Mucosa of stomach (tissue), 1 donor: ENCODE data around the gene VPS72.
A peak's percentile ranks its signal among the peaks of the same experiment; 100 is the strongest.
"Not testable (repeated sequence)": the region's sequence is repeated elsewhere in the genome, so short reads cannot be mapped to it uniquely, and the experiment has no call there.

ENCODE experiments used
- H3K27me3 ChIP-seq: one replicate; pipeline ENCODE4 v1.7.0; 2013; ENCODE audit warnings: mild to moderate bottlenecking, low read length; ENCODE audit not compliant: control insufficient read depth, insufficient read depth
- H3K36me3 ChIP-seq: one replicate; pipeline ENCODE4 v1.7.0; 2013; ENCODE audit warnings: low read length; ENCODE audit not compliant: control insufficient read depth, insufficient read depth
- H3K4me1 ChIP-seq: one replicate; pipeline ENCODE4 v1.7.0; 2013; ENCODE audit warnings: mild to moderate bottlenecking, low read length; ENCODE audit not compliant: control insufficient read depth, insufficient read depth
- H3K4me3 ChIP-seq: one replicate; pipeline ENCODE4 v1.7.0; 2013; ENCODE audit warnings: low read length
- H3K9ac ChIP-seq: one replicate; pipeline ENCODE4 v1.7.0; 2013; ENCODE audit warnings: mild to moderate bottlenecking, low read length, moderate library complexity
- H3K9me3 ChIP-seq: one replicate; pipeline ENCODE4 v1.7.0; 2013; ENCODE audit warnings: mild to moderate bottlenecking, low read length, moderate library complexity; ENCODE audit not compliant: control insufficient read depth
- donor health status: Pancreatic carcinoma.

VPS72 gene

GRCh38 chr1:151189637-151190445, at the start of gene VPS72:
Gene VPS72, minus strand, starts transcription at chr1:151190197. Its CDS starts 76 bp downstream, at chr1:151190121.
- Histone ChIP-seq H3K4me1 (peaks cover 6% of the 10 kb centered on the region), H3K27me3 (no peaks in the 10 kb centered on the region), H3K4me3 (peak within 1 kb of the TSS; percentile 91), H3K36me3 (no peaks in the 10 kb centered on the region), H3K9me3 (no peaks in the 10 kb centered on the region), H3K9ac (peak within 1 kb of the TSS; percentile 97)

GRCh38 chr1:151238467-151238739, 48.4 kb upstream of the VPS72 start:
- no peaks in the 10 kb centered on the region for H3K9me3 ChIP-seq
- H3K9ac ChIP-seq: no peak overlapping the region
- H3K4me1 ChIP-seq: no peaks in the 10 kb centered on the region
- H3K36me3 ChIP-seq: peaks cover 1% of the 10 kb centered on the region
- no peak overlapping the region for H3K4me3 ChIP-seq
- H3K27me3 ChIP-seq: no peaks in the 10 kb centered on the region

DNA sequence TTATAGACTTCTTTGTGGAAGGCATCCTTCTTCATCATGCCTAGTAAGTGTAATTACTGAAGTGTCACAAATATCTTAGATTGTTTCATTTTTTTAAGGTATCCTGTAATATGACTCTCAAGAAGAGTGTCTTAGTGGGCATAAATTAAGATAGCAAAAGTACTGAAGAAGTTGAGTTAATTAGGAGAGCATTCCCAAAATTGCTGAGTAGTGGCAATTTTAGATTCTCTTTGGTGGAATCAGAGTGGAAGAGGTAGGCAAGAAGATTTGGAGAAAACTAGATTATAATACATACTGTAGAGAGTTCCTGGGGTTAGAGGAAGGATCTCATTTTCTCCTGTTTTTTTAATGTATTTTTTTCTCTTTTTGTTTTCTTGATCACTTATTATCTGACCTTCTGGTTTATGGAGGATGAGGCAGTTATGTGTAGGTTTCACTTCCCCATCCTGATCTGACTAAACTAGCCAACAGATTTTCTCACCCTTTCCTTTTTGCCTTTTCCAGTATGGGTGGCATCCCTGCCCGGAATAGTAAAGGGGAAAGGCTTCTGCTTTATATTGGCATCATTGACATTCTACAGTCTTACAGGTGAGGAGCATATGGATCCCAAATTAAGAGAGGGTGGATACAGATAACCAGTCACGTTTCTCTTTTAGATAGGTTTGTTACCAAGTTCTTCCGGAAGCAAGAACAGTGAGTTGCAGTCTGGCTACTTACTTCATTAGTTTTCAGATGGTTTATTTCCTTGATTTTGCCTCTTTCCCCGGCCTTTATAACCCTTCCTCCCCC, 47.9 kb upstream of the VPS72 start:
- Histone ChIP-seq H3K4me1 (no peaks in the 10 kb centered on the region), H3K9me3 (no peaks in the 10 kb centered on the region), H3K27me3 (no peaks in the 10 kb centered on the region), H3K9ac (no peak overlapping the region), H3K36me3 (no peaks in the 10 kb centered on the region), H3K4me3 (no peak overlapping the region)

DNA sequence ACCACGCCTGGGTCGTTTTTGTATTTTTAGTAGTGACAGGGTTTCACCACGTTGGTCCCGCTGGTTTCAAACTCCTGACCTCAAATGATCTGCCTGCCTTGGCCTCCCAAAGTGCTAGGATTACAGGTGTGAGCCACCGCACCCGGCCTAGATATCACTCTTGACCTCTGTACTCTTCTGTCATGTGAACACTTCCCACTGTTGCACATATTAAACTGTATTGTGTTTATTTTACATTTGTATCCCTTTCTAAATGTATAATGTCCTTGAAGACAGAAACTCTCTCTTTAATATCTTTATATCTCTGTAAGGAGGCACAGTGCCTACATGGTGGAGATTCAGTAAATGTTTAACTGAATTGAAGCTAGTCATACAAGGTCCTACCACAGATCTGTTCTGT, 45.2 kb upstream of the VPS72 start:
- no peak overlapping the region for H3K9ac ChIP-seq
- H3K9me3 ChIP-seq: no peaks in the 10 kb centered on the region
- no peaks in the 10 kb centered on the region for H3K27me3 ChIP-seq
- H3K4me1 ChIP-seq: no peaks in the 10 kb centered on the region
- H3K36me3 ChIP-seq: no peaks in the 10 kb centered on the region
- no peak overlapping the region for H3K4me3 ChIP-seq

GRCh38 chr1:151222130-151222529, 32.1 kb upstream of the VPS72 start:
- no peaks in the 10 kb centered on the region for H3K9me3 ChIP-seq
- no peaks in the 10 kb centered on the region for H3K4me1 ChIP-seq
- H3K36me3 ChIP-seq: no peaks in the 10 kb centered on the region
- no peaks in the 10 kb centered on the region for H3K27me3 ChIP-seq
- no peak overlapping the region for H3K4me3 ChIP-seq
- no peak overlapping the region for H3K9ac ChIP-seq

DNA sequence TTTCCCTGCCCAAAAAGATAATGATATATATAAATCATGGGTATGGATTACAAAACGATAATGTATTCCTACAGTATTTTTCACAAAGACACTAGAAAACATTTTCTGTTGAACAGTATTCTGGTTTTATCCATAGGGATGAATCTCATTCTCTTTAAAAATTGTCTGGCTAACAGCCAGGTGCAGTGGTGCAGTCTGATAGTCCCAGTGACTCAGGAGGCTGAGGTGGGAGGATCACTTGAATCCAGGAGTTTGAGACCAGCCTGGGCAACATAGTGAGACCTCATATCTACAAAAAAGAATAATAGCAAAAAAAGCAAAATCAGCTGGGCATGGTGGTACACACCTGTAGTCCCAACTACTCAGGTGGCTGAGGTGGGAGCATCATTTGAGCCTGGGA, 31.6 kb upstream of the VPS72 start:
- H3K9me3 ChIP-seq: no peaks in the 10 kb centered on the region
- no peak overlapping the region for H3K9ac ChIP-seq
- H3K4me1 ChIP-seq: no peaks in the 10 kb centered on the region
- H3K36me3 ChIP-seq: no peaks in the 10 kb centered on the region
- H3K4me3 ChIP-seq: no peak overlapping the region
- no peaks in the 10 kb centered on the region for H3K27me3 ChIP-seq

GRCh38 chr1:151213560-151213959, 23.6 kb upstream of the VPS72 start:
- H3K9ac ChIP-seq: no peak overlapping the region
- H3K36me3 ChIP-seq: no peaks in the 10 kb centered on the region
- H3K4me1 ChIP-seq: no peaks in the 10 kb centered on the region

DNA sequence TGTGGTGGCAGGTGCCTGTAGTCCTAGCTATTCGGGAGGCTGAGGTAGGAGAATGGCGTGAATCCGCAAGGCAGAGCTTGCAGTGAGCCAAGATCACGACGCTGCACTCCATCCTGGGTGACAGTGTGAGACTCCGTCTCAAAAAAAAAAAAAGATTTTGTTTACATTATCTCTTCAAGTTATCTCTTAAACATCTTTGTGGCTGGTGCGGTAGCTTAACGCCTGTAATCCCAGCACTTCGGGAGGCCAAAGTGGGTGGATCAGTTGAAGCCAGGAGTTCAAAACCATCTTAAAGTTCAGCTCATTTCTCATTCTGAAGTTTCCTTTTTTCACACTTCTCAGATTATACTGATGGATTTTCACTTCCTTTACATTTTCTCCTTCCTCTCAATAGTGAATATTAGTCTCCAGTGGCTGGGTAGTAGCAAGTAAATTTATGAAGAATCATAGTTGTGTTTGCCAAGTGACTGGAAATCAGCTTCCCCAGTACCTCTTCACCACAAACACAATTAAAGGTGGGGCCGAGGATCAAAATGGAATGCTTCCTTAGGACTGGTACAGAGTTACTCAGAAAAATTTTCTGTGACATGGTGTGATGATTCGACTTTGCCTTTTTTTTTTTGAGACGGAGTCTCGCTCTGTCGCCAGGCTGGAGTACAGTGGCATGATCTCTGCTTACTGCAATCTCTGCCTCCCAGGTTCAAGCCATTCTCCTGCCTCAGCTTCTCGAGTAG, 22.1 kb upstream of the VPS72 start:
- Histone ChIP-seq H3K4me1 (no peaks in the 10 kb centered on the region), H3K9me3 (no peaks in the 10 kb centered on the region), H3K36me3 (no peaks in the 10 kb centered on the region), H3K9ac (no peak overlapping the region), H3K27me3 (no peaks in the 10 kb centered on the region), H3K4me3 (no peak overlapping the region)

More at GRCh38 chr1:151213560-151213959, 23.6 kb upstream of the VPS72 start:
- no peaks in the 10 kb centered on the region for H3K27me3 ChIP-seq
- no peaks in the 10 kb centered on the region for H3K9me3 ChIP-seq
- no peak overlapping the region for H3K4me3 ChIP-seq

GRCh38 chr1:151210830-151211229, 20.8 kb upstream of the VPS72 start:
- no peaks in the 10 kb centered on the region for H3K9me3 ChIP-seq
- no peak overlapping the region for H3K4me3 ChIP-seq
- H3K4me1 ChIP-seq: no peaks in the 10 kb centered on the region
- no peaks in the 10 kb centered on the region for H3K27me3 ChIP-seq
- H3K9ac ChIP-seq: no peak overlapping the region
- H3K36me3 ChIP-seq: no peaks in the 10 kb centered on the region

DNA sequence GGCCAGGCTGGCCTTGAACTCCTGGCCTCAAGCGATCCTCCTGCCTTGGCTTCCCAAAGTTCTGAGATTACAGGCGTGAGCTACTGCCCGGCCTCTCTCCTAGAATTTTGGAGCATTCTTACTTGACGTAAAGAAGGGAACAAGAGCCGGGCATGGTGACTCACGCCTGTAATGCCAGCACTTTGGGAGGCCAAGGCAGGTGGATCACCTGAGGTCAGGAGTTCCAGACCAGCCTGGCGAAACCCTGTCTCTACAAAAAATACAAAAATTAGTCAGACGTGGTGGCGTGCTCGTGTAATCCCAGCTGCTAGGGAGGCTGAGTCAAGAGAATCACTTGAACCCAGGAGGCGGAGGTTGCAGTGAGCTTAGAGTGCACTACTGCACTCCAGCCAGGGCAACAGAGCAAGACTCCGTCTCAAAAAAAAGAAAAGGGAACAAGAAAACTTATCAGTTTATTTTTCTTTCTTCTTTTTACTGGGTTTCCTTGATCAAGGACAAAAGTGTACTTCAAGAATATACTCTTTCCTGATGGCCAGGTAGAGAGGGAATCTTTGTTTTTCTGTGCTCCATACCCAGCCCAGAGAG, 15.5 kb upstream of the VPS72 start:
- not testable (repeated sequence) for H3K9ac ChIP-seq, H3K9me3 ChIP-seq, H3K27me3 ChIP-seq, H3K4me3 ChIP-seq, H3K4me1 ChIP-seq, H3K36me3 ChIP-seq

- no peaks in the 10 kb centered on the region for H3K9me3 ChIP-seq
- no peaks in the 10 kb centered on the region for H3K36me3 ChIP-seq
- peak overlapping the region; percentile 98 for H3K9ac ChIP-seq
- peaks cover 17% of the 10 kb centered on the region for H3K4me1 ChIP-seq
- peak overlapping the region; percentile 100 for H3K4me3 ChIP-seq
- no peaks in the 10 kb centered on the region for H3K27me3 ChIP-seq
Measured at GRCh38 chr1:151199873-151200581, 10.0 kb upstream of the VPS72 start.
